GM10266 (cell line): ENCODE results near the gene MCTP2.

ENCODE experiments used
- DNase-seq: peaks from one replicate; pipeline ENCODE4 v3.0.0; 2012; ENCODE audit errors: extremely low spot score
- TF ChIP-seq, protein P1 (sequence below): IDR thresholded peaks from 2 replicates; pipeline ENCODE4 v1.5.1; 2012; ENCODE audit warnings: mild to moderate bottlenecking, low read depth; ENCODE audit not compliant: control insufficient read depth, insufficient read depth; ENCODE audit errors: missing control alignments

The MCTP2 gene

DNA sequence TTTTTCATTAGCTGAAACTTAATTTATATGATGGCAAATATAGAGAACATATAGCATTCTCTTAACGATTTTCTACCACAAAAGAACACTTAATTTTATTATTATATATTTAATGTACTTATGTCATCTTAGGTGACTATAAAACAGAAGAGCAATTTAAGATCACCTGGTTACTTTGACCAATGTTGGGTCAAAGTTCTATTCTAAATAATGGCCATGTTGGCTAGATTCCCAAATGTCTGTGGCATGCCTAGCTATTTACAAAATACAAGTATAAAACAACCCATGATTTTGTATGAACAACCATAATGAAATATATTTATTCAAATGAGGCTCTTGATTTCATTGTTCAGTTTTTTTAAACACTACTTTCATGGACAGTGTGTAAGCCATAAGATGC is 200.9 kb downstream of the MCTP2 start:
- TF ChIP-seq, protein P1, sequence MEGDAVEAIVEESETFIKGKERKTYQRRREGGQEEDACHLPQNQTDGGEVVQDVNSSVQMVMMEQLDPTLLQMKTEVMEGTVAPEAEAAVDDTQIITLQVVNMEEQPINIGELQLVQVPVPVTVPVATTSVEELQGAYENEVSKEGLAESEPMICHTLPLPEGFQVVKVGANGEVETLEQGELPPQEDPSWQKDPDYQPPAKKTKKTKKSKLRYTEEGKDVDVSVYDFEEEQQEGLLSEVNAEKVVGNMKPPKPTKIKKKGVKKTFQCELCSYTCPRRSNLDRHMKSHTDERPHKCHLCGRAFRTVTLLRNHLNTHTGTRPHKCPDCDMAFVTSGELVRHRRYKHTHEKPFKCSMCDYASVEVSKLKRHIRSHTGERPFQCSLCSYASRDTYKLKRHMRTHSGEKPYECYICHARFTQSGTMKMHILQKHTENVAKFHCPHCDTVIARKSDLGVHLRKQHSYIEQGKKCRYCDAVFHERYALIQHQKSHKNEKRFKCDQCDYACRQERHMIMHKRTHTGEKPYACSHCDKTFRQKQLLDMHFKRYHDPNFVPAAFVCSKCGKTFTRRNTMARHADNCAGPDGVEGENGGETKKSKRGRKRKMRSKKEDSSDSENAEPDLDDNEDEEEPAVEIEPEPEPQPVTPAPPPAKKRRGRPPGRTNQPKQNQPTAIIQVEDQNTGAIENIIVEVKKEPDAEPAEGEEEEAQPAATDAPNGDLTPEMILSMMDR: no peak
- DNase-seq: no peak

- TF ChIP-seq, protein P1: no peak
- no peak for DNase-seq
These were observed 207.8 kb downstream of the MCTP2 start for GRCh38 chr15:94439158-94439557.

- no peak for DNase-seq
- TF ChIP-seq, protein P1: no peak
These were observed 210.4 kb downstream of the MCTP2 start for GRCh38 chr15:94441760-94442159.

DNA sequence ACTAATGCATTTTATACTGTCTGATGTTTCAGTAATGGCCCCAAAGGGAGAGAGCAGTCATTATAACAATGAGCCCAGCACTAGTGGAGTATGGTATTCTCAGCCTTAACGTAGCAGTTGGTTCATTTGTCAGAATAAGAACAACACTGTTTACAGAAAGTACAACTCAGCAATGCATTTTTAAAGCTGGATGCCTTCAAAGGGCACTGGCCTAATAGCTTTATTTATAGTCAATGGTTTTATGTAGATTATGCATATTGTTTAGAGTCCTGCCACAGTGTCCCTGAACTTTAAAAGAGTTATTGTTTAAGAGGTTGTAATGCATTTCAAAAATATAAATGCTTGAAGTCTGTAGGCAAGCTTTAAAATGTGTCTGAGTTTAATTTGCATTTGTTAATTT is 211.1 kb downstream of the MCTP2 start:
- DNase-seq: no peak
- TF ChIP-seq, protein P1: no peak

GRCh38 chr15:94443186-94443585 is 211.8 kb downstream of the MCTP2 start:
- DNase-seq: no peak
- TF ChIP-seq, protein P1: no peak

DNA sequence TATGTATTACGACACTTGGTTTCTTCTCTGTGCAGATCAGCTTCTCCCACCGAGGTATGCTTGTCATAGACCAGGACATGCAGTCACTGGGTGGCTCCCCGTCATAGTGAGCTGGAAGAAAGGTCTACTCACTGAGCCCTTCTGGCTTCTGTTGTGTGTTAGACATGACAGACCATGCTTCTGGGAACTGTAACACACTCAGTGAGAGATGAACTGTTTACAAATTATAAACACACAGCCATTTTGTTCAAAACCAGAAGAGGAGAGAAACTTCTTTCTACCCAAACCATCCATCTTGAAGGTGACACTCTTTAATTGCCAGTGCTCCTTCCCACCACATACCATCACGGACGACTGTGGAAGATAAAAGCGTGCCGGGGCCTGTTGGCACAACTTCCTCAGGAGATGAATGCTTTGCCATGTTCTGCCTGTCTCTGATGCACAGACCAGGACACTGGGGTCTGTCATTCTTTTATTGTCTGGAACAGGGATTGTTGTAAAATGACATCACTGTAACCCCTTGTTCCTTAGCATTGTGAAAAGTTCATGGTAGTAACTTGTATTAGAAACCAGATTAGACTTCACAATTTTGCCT is 214.3 kb downstream of the MCTP2 start:
- no peak for DNase-seq
- TF ChIP-seq, protein P1: no peak

- DNase-seq: no peak
- TF ChIP-seq, protein P1: no peak
These were observed 215.1 kb downstream of the MCTP2 start for GRCh38 chr15:94446441-94446840.
